Skin epidermis (tissue), 12 donors: Measurements from ENCODE around the gene CSMD2.

ENCODE experiments used
- H3K27ac ChIP-seq, 21 experiments: fragments of 200-600 bp; sonication (generic) in 11 of 21; one replicate each; pipeline ENCODE4 v1.5.0; 2020; ENCODE audit warnings: mild to moderate bottlenecking in 3 of 21, inconsistent platforms in 2 of 21, moderate library complexity in 2 of 21
- H3K4me3 ChIP-seq, 7 experiments: fragments of 200-600 bp; sonication (generic) in 2 of 7; one replicate each; pipeline ENCODE4 v1.5.0; 2020; ENCODE audit warnings: inconsistent platforms in 2 of 7, mild to moderate bottlenecking in 2 of 7, moderate library complexity in 1 of 7

CSMD2 gene

DNA sequence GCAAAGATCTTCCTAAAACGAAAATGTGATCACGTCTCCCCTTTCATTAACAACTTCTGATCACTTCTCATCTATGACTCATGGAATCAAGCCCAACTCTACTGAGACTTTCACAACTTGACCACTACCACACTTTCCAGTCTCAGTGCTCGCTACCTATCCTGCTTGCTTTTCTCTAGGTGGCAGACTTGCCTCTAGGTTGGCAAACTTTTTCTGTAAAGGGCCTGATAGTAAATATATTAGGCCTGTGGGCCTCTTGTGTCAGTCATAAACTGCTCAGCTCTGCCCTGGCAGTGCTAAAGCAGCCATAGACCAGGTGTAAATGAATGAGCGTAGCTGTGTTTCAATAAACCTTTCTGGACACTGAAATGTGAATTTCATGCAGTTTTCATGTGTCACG lies 322.7 kb downstream of the CSMD2 start:
- Histone ChIP-seq H3K27ac (no peak overlapping the region), H3K4me3 (no peak overlapping the region)

DNA sequence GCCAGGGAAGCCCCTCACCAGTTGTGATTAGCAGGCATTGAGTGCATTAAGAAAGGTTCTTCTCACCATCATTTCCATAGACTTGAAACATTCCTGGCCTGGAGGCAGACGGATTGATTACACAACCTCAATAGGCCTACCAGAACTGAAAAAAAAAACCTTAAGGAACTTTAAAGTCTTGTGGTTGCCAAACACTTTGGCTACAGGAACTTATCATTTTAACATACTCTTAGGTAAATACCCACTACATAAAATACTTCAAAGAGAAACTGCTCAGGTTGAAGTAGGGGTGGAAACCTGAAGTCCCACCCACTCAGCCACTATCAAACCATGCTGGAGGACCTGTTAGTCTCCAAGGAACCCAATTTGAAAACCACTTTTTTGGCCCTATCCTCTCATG lies 323.5 kb downstream of the CSMD2 start:
- H3K4me3 ChIP-seq, result no peak overlapping the region
- H3K27ac ChIP-seq, result no peak overlapping the region

DNA sequence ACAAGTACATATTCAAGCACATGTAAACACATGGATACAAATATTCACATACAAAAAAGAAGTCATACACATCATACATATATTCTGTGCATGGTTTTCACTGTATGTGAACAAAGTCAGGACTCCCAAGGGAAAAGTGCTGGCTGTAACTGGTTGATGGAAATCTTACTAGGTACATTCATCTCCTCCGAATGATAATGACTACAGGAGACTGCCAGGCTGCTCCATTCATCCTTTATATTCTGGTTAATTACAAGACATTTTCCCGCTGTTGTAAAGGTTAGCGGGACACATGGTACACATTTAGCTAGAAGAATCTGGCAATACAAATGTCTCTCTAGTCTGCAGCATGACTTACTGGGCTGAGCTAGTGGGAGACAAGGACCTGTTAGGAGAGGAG lies 327.4 kb downstream of the CSMD2 start:
- H3K4me3 ChIP-seq, result no peak overlapping the region
- H3K27ac ChIP-seq, result no peak overlapping the region

DNA sequence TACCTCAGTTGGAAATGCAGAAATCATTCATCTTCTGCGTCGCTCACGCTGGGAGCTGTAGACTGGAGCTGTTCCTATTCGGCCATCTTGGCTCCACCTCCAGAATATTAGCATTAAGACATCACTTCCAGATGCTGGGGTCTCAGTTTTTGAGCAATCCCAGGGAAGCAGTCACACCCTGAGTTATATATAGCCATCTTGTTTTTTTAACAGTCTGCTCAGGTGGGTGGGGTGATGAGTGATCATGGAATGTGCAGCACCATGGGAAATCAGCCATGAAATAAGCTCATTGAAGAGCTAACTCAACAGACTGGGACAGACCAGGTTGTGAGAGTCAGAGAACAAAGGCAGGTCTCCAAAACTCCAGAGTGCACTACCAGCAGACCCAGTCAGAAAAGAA lies 328.1 kb downstream of the CSMD2 start:
- H3K4me3 ChIP-seq, result no peak overlapping the region
- no peak overlapping the region for H3K27ac ChIP-seq

DNA sequence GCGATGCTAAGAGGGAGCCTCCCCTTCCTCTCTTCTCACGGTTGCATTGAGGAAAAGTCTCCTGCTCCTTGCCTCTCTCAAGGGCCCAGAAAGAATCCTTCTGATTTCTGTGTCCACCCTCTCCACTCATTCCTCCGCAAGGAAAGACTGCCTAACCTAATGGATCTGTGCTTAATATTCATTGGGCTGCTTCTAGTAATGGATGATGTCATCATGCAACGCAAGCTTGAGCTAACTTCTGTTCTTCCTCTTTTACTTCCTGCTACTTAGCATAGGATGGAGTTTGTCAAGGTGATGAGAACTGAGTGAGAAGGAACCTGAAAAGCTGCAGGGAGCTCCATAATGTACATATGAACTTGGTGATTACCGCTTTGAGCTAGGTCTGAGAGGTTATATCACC lies 336.4 kb downstream of the CSMD2 start:
- H3K27ac ChIP-seq, result no peak overlapping the region
- H3K4me3 ChIP-seq, result no peak overlapping the region

DNA sequence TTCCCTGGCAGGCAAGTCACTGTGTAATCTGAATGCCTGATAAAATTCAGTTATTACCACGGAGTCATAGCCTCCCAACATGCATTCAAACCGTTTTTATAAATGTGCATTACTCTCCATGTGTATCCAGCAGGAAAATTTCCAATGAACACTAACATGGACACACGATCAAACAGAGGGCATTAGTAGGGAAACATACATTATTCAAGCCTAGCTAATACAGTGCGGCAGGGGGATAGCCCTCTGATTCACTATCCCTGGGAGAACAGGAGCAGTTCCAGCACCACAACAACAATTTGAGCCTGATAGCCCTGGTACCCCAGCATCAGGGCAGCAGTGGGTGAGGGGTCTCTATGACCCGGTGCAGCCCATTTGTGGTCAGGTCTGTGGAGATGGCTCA lies 337.0 kb downstream of the CSMD2 start:
- Histone ChIP-seq H3K27ac (no peak overlapping the region), H3K4me3 (no peak overlapping the region)

DNA sequence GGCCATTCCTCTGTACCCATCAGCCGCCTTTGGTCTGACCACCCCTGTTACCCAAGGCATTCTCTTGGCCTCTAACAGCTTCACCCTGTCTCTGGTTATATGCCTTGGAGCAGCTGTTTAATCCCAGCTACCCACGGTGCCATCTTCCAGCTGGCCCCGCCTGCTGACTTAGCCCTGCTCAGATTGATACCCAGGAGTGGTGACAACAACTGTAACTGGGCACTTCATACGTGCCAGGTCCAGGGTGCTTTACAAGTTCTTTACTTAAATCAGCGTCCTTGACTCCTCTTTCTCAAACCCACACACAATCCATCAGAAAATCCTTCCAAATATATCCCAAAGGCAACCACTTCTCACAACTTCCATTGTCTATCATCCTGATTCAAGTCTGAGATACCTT lies 338.3 kb downstream of the CSMD2 start:
- Histone ChIP-seq H3K4me3 (no peak overlapping the region), H3K27ac (no peak overlapping the region)

DNA sequence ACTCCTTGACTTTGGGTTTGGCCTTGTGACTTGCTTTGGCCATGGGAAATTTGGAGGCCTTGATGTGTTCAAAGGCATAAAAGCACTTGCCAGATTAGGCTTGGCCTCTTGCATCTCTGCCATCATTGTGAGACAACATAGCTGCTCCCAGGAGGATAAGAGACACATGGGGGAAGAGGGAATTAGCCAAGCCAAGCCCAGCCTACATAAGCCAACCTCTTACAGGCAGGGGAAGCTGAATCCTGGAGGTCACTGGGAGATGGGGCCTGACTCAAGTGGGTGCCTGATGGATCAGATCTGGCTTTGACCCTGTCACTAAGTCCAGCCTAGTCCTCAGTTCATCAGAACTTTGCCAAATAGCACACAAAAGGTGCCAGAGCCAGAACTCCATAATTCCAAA lies 338.7 kb downstream of the CSMD2 start:
- Histone ChIP-seq H3K4me3 (no peak overlapping the region), H3K27ac (no peak overlapping the region)

DNA sequence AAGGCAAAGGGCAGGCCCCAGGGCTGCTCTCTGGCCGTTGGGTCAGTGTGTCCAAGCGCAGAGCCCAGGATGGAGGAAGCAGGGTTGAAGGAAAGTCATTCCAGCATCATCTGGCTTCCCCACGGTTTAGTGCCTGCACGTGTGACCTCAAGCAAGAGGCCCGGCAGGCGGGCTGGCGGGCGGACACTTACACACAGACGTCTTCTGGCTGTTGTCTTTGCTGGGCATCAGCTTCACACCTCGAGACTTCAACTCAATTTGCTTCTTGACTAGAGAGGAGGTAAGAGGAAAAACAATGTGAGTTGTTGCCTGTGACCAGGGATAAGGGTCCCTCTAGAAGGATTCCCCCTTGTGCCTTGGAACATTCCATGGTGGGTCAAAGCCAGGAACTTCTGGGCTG lies 339.5 kb downstream of the CSMD2 start:
- H3K27ac ChIP-seq, result no peak overlapping the region
- H3K4me3 ChIP-seq, result no peak overlapping the region

DNA sequence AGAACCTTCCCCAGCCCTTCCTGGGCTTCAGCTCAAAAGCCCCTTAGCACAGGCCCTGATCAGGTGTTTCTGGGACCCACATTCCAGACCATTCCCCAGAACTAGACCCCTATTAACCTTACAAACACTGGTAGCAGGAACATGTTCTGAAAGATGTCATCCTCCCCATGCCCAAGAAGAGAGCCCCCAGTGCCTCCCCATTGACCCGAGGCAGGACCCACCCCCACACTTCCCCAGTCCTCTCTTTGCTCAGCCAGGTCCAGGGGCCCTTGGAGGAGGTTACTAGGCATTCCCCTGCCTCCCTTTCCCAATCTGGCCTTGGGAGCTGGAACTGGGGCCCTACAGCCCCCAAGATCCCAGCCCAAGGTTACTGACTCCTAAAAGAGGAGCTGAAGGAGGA lies 340.1 kb downstream of the CSMD2 start:
- Histone ChIP-seq H3K27ac (no peak overlapping the region), H3K4me3 (no peak overlapping the region)

DNA sequence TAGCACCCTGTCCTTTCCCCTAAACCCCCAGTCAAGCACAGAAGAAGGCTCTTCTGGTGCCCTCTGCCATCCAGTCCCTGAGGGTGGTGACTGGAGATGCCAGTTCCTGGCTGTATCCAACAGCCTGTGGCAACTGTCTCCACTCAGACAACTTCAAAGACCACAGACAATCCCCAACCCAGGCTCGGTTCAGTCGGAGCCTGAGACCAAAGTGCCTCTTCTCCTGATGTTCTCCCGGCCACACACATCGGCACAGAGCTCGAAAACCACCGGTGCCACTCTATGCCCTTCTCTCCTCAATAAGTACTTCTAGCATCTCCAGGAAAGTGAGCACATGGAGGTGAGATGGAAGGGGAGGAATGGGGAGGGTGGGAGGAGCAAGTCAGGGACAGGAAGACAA lies 340.7 kb downstream of the CSMD2 start:
- H3K4me3 ChIP-seq, result no peak overlapping the region
- no peak overlapping the region for H3K27ac ChIP-seq

DNA sequence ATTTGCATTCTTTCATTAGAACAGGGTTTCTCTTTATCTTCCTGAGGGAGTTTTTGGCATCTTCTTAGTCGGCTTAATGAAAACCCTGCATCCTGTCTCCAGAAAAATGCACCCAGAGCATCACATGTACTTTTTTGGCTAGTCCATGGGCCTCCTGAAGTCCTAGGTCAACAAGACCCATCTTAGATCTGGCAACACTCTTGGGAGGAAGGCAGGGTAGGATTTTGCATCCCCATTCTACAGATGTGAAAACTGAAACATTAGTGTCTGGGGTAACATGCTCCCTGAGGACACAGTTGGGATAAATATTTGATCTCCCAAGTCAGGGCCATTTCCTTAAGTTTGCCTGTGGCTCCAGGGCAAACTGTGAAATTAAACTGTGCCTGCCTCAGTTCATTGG lies 341.2 kb downstream of the CSMD2 start:
- Histone ChIP-seq H3K4me3 (no peak overlapping the region), H3K27ac (no peak overlapping the region)

DNA sequence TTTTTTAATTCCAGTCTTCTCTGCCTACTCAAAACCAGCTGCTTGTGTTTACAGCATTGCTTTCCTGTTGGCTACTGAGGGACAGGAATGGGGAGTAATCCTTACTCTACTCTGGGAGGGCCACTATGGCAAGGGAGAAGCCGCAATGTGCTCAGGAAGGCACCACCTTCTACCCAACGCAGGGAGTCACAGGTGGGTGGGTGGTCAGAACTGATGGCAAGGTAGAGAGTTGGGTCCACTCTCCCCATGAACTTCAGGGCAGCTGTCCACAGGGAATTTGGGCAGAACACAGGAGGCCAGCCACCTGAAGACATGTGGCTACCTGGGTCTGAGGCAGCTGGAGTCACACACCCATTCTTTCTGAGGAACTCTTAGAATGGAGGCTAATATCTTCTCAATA lies 341.6 kb downstream of the CSMD2 start:
- no peak overlapping the region for H3K4me3 ChIP-seq
- no peak overlapping the region for H3K27ac ChIP-seq

DNA sequence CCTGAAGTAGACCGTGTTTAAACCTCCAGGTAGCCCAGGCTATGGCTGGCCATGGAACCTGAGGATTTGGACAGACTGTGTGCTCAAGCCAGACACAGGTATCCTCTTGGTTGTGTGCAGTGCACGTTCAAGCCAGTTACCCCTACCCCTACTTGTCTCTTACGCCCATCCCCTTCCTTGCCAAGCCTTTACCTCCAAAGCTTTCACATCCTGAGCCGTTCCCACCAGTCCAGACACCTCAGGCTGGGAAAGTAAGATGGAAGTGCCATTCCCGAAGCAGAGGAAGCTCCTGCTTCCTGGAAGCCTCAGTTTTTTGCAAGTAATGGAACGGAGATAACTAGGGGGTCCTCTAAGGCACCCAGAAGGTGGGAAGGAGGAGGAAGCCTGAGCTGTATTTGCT lies 342.6 kb downstream of the CSMD2 start:
- no peak overlapping the region for H3K27ac ChIP-seq
- H3K4me3 ChIP-seq, result no peak overlapping the region

DNA sequence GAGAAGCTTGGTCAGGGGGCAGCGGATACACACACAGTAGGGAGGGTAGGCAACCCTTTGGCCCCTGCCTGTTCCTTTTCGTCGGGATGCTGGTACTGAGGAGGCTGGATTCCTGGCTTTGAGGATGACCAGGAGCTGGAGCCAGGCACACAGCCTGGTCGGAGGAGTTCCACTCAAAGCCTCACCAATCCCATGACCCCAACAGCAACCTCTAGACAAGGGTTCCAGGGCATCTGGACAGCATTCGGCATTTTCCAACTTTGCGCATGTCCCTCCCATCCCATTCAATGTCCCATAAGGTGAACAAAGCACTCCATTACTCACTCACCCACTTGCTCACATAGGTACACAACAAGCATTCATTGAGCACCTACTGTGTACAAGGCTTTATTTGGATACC lies 343.7 kb downstream of the CSMD2 start:
- H3K4me3 ChIP-seq, result no peak overlapping the region
- H3K27ac ChIP-seq, result no peak overlapping the region

DNA sequence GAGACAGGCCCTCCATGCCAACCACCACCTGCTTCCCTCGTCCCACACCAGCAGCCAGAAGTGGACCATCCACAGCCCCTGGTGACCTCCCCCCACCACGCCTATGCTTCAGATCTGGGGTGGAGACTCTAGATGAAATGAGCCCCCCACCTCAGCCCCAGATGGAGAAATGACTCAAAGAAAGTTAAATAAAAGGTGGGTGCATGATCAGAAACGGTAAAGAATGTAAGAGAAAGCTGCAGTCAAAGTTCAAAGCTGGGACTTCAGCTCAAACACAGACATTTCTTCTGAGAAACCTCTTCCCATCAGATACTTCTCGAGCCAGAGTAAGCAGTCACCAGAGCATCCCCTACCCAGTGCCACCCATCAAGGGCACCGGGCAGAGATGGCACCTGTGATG lies 344.2 kb downstream of the CSMD2 start:
- no peak overlapping the region for H3K4me3 ChIP-seq
- H3K27ac ChIP-seq, result no peak overlapping the region

DNA sequence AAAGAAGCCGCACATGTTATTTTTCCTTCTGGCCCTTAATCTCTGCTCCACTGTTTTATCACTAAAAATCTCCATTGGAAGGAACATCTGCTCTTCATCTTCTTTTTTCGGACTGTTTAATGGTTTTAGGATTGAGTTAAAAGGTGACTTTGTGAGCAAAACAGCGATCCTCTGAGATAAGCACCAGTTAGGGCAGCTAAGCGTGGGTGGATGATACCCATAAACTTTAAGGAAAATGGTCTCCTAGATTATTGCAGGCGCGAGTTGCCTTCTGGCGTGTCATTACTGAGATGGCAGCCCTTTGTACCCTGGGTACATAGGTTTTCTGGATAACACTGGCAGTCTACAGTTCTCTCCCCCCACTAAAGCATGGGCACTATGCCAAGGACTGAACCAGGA lies 345.1 kb downstream of the CSMD2 start:
- no peak overlapping the region for H3K27ac ChIP-seq
- H3K4me3 ChIP-seq, result no peak overlapping the region

DNA sequence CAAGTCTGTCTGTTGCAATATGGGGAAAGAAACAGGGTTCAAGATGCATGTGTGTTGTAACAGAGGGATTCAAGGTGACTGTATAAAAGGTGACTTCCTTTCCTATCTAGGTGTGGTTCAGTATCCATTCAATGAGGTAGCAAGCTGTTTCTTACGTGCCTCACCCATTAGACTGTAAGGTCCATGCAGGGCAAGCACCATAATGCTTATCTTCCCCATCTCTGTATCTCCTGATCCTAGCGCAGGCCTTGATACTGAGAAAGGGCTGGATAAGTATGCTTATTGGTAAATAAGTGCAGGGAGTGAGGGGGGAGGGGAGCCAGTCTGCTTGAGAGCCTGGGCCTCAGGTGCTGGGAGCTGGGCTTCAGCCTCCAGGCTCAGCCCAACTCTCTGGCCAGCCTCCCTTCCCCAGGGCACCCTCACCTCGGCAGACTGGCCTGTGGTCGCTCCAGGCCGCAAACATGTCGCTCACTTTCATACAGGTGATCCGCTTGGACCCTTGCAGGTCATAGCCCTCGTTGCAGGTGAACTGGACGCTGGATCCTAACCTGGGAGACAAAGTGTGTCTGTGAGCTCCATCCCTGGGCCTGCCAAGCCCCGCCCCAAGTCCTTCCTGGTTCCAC lies 345.6 kb downstream of the CSMD2 start:
- H3K4me3 ChIP-seq, result no peak overlapping the region
- no peak overlapping the region for H3K27ac ChIP-seq

DNA sequence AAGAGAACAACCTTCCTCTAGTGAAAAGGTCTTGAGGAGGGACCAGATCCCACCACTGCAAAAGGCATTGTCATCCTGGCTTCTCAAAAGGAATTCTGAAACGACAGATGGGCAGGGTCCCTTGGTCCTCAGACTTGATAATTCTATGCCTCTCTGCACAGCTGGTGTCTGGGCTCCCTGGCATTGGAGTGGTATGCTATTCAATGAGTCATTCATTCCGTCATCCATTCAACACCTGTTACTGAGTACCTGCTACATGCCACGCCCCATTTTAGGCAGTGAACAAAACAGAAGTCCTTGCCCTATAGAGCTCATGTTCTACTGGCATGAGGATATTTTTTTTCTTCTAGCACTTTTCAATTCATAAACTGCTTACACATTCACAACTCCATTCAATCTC lies 347.0 kb downstream of the CSMD2 start:
- Histone ChIP-seq H3K4me3 (no peak overlapping the region), H3K27ac (no peak overlapping the region)

DNA sequence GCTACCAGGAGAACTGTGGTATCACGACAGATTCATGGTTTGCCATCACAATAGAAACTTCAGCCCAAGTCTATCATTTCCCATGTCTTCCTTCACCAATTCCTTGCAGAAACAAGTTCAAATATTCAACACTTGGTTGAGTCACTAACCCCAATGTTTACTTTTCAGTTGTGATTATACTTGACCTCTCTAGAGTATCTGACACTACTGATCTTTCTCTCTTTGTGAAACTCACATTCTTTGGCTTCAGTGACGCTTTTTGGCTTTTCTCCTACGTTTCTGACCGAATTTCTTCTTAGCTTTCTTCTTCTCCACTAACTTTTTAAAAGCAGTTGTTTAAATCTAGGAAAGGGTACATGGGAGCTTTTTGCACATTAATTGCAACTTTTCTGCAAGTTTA lies 350.0 kb downstream of the CSMD2 start:
- Histone ChIP-seq H3K4me3 (no peak overlapping the region), H3K27ac (no peak overlapping the region)

DNA sequence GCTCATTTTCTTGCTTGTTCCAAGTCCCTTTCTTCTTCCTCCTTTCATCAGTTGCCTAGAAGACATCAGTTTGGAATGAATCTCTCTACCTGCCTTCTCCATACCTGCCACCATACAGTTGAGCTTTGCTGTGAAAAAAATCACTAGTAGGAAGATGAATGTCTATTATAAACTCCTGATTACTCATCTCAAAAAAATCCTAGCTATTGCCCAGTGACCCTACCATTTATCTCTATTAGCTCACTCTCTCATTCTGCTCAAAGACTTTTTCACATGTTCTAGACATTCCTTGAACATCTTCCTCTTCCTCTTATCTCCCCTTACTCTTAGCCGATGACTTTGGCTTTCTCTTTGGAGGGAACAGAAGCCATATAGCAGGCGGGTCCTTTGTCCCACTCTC lies 350.9 kb downstream of the CSMD2 start:
- no peak overlapping the region for H3K27ac ChIP-seq
- H3K4me3 ChIP-seq, result no peak overlapping the region

DNA sequence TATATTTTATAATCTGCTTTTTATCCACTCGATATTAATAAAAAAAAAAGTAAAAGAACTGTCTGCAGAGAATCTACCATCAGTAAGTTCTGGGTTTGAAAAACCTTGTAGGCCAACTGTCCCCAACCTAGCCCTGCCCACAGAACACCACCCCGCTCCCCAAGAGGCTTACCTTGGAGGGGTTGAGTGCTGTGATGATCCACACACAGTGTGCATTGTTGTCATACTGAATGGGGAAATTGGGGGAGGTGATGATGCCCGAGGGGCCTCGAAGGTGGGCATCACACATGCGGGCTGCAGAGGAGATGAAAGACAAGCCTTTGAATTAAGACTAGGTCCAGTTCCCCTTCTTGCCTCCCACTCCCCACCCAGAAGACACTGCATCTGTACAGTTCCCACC lies 354.5 kb downstream of the CSMD2 start:
- H3K27ac ChIP-seq, result no peak overlapping the region
- no peak overlapping the region for H3K4me3 ChIP-seq

DNA sequence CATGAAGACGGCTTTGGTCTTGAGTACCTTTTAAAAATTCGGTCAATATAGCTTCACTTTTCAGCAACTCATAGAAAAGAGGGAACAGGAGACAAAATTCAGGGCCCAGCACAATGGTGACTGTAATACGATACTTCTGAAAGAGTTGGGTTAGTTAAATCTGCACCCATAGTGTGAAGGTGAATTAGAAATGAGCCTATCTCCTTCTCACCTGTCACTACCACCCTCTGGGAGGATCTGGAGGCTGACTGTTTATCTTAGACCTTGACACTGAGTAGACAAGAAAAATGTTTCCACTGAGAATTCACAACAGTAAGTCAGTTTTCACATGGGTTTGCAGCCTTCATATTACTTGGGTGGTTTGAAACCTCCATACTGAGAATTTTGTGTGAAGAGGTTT lies 359.0 kb downstream of the CSMD2 start:
- Histone ChIP-seq H3K4me3 (no peak overlapping the region), H3K27ac (no peak overlapping the region)
